Endothelial cell of umbilical vein (primary cell): ENCODE measurements around the gene NKX2-3. TPM values are rescaled to one million over a fixed set of nuclear protein-coding genes. Genes with fewer than 3 reads are reported as not detected.
A peak's percentile ranks its signal among the peaks of the same experiment; 100 is the strongest.

ENCODE experiments used
- BruUV-seq: library from RNA; stranded (reverse); fragments of 400-500 nt; replicated peaks from 2 replicates; lab custom pipeline; 2021; lab: Mats Ljungman, UMichigan
- CTCF ChIA-PET: fragments of 300-600, 350-600 bp; sonication (Branson Sonifier 250); formaldehyde crosslinking; loops from one replicate; lab custom pipeline; 2021; ENCODE audit warnings: antibody characterized with exemption, inconsistent platforms; lab: Charles Lee
- POLR2A ChIA-PET: fragments of 300-600, 350-600 bp; sonication (Branson Sonifier 250); formaldehyde crosslinking; loops from one replicate; lab custom pipeline; 2021; ENCODE audit warnings: antibody characterized with exemption, inconsistent platforms; lab: Charles Lee
- DNase-seq: peaks from one replicate; pipeline ENCODE4 v3.0.0-alpha.2; 2011; ENCODE audit warnings: low read depth, low spot score
- FAIRE-seq: peaks from 2 replicates; lab custom pipeline; 2011; peaks lifted over from hg19 to GRCh38; lab: Jason Lieb, UNC
- H2AFZ ChIP-seq: 2 replicates; pipeline ENCODE4 v1.6.0; 2012; ENCODE audit warnings: low read depth, low read length, control low read depth, inconsistent platforms
- H3K27ac ChIP-seq: 2 replicates; pipeline ENCODE4 v1.5.1; 2011; ENCODE audit warnings: low read depth, mild to moderate bottlenecking, control low read depth, low read length, moderate library complexity; ENCODE audit not compliant: insufficient read depth
- H3K27me3 ChIP-seq, 2 experiments: 2 replicates each; pipeline versions ENCODE4 v1.6.0 to v1.6.1; 2011; ENCODE audit warnings: low read length in 2 of 2, mixed read lengths in 1 of 2; ENCODE audit not compliant: control insufficient read depth in 2 of 2, insufficient read depth in 2 of 2
- H3K36me3 ChIP-seq, 2 experiments: 2 replicates in 1 of 2; 3 replicates in 1 of 2; pipeline ENCODE4 v1.5.1; 2011; ENCODE audit warnings: low read length in 2 of 2, mild to moderate bottlenecking in 1 of 2, moderate library complexity in 1 of 2; ENCODE audit not compliant: control insufficient read depth in 2 of 2, insufficient read depth in 2 of 2; ENCODE audit errors: extremely low read depth in 1 of 2
- H3K4me1 ChIP-seq: 3 replicates; pipeline ENCODE4 v1.5.1; 2011; ENCODE audit warnings: mild to moderate bottlenecking, low read length; ENCODE audit not compliant: control insufficient read depth, insufficient read depth; ENCODE audit errors: extremely low read depth
- H3K4me2 ChIP-seq: 2 replicates; pipeline ENCODE4 v1.6.1; 2011; ENCODE audit warnings: low read length, control low read depth, mixed read lengths; ENCODE audit not compliant: insufficient read depth
- H3K4me3 ChIP-seq, 3 experiments: fragments of 200-600 bp in 1 of 3; sonication (generic), shearing (Covaris generic) in 1 of 3; replicated peaks in 1 of 3; 2 replicates each; pipeline ENCODE4 v1.5.1; 2011 to 2016; ENCODE audit warnings: control low read depth in 3 of 3, low read length in 3 of 3, mild to moderate bottlenecking in 2 of 3, inconsistent platforms in 1 of 3, low read depth in 1 of 3, moderate library complexity in 1 of 3; ENCODE audit not compliant: insufficient read depth in 1 of 3
- H3K79me2 ChIP-seq: 2 replicates; pipeline ENCODE4 v1.6.0; 2012; ENCODE audit warnings: low read length, inconsistent platforms; ENCODE audit not compliant: control insufficient read depth, insufficient read depth
- H3K9ac ChIP-seq: replicated peaks from 2 replicates; pipeline ENCODE3; 2011; ENCODE audit warnings: low read length, control low read depth; ENCODE audit not compliant: insufficient read depth; ENCODE audit errors: extremely low read depth
- H3K9me1 ChIP-seq: replicated peaks from 3 replicates; pipeline ENCODE4 v1.6.0; 2011; ENCODE audit warnings: mild to moderate bottlenecking, low read length; ENCODE audit not compliant: control insufficient read depth, insufficient read depth; ENCODE audit errors: extremely low read depth
- H3K9me3 ChIP-seq: replicated peaks from 2 replicates; pipeline ENCODE4 v1.5.1; 2012; ENCODE audit warnings: low read length, inconsistent platforms; ENCODE audit not compliant: control insufficient read depth, insufficient read depth
- H4K20me1 ChIP-seq: replicated peaks from 2 replicates; pipeline ENCODE3; 2011; ENCODE audit warnings: mild to moderate bottlenecking, low read length; ENCODE audit not compliant: control insufficient read depth, insufficient read depth; ENCODE audit errors: extremely low read depth
- EZH2 ChIP-seq: IDR thresholded peaks from 2 replicates; pipeline ENCODE4 v1.6.1; 2012; ENCODE audit warnings: borderline replicate concordance, low read depth, mild to moderate bottlenecking, moderate library complexity, low read length, inconsistent platforms; ENCODE audit not compliant: severe bottlenecking
- FOS ChIP-seq: IDR thresholded peaks from 2 replicates; pipeline ENCODE4 v1.6.1; 2011; ENCODE audit warnings: mild to moderate bottlenecking, low read length, moderate library complexity, borderline replicate concordance; ENCODE audit not compliant: insufficient read depth
- GATA2 ChIP-seq: IDR thresholded peaks from 2 replicates; pipeline ENCODE4 v1.7.0; 2011; ENCODE audit warnings: low read depth, mild to moderate bottlenecking, moderate library complexity, mixed read lengths, low read length; ENCODE audit not compliant: insufficient read length, insufficient read depth
- JUN ChIP-seq: IDR thresholded peaks from 2 replicates; pipeline ENCODE4 v1.6.1; 2011; ENCODE audit warnings: borderline replicate concordance, low read depth; ENCODE audit not compliant: insufficient read length, insufficient read depth
- MYC ChIP-seq: IDR thresholded peaks from one replicate; pipeline ENCODE4 v1.6.1; 2011; ENCODE audit warnings: mild to moderate bottlenecking, low read depth, low read length
- POLR2A ChIP-seq: IDR thresholded peaks from 2 replicates; pipeline ENCODE4 v1.6.1; 2012; ENCODE audit warnings: low read depth, mild to moderate bottlenecking, control low read depth, low read length
- POLR2AphosphoS5 ChIP-seq: IDR thresholded peaks from 2 replicates; pipeline ENCODE4 v1.6.1; 2012; ENCODE audit warnings: low read depth, mild to moderate bottlenecking, control low read depth, low read length, moderate library complexity; ENCODE audit not compliant: insufficient read depth
- dilution Hi-C: fragments of 300-500 bp; cut with MboI; formaldehyde crosslinking; loops from one replicate; pipeline ENCODE4 v1.15.0; 2019; ENCODE audit warnings: low sequenced_read_pairs; ENCODE audit not compliant: extremely low pct_ligation_motif_present
- intact Hi-C: fragments of 100-400 bp; cut with micrococcal nuclease; formaldehyde crosslinking; loops from one replicate; pipeline ENCODE4 v1.10.0; 2022
- polyA plus RNA-seq, 4 experiments: library from polyadenylated mRNA; depleted of rRNA in 3 of 4; stranded (reverse) in 3 of 4; unstranded in 1 of 4; fragments of >200 nt; gene quantifications; 2 replicates each; pipeline versions ENCODE4 v1.2.1 to v1.2.3, GENCODE V29; 2011 to 2012; ENCODE audit warnings: missing spikeins in 1 of 4
- total RNA-seq: library from RNA; stranded (reverse); gene quantifications from 2 replicates; pipeline ENCODE4 v1.2.3, GENCODE V29; 2021
- TF ChIP-seq, protein P1 (sequence below): IDR thresholded peaks from 2 replicates; pipeline ENCODE4 v1.6.1; 2011; ENCODE audit not compliant: insufficient read depth, insufficient read length

Gene NKX2-3
- total and polyA plus RNA-seq, 2 donors (not counting 3 experiments of a cell fraction or from before 2014, with no cell fraction given) = not detected

GRCh38 chr10:99531026-99531695 lies 1.6 kb upstream of the NKX2-3 start:
- Histone ChIP-seq H3K27me3 (peaks cover 95 to 98% of the 10 kb centered on the region in 2 experiments), H3K9me1 (no peaks in the 10 kb centered on the region), H3K79me2 (no peaks in the 10 kb centered on the region), H3K4me2 (no peak overlapping the region), H3K4me3 (no peak overlapping the region), H3K36me3 (no peaks in the 10 kb centered on the region), H3K9me3 (no peaks in the 10 kb centered on the region), H3K9ac (no peak overlapping the region), H4K20me1 (no peaks in the 10 kb centered on the region), H3K27ac (no peak overlapping the region), H2AFZ (no peak overlapping the region), H3K4me1 (no peaks in the 10 kb centered on the region)
- no peak for DNase-seq
- TF ChIP-seq EZH2 (peak; percentile 12), GATA2 (no peak)
- ChIA-PET POLR2A (no interaction called here), CTCF (interaction anchor here (1.0 kb wide), 1 partner anchor 95 kb away, joined by 4 read pairs; no protein-coding TSS in a partner anchor)
- dilution Hi-C loops (no loop called here), intact Hi-C loops (no loop called here)
- BruUV-seq = no TSS peak
- FAIRE-seq = no peak

GRCh38 chr10:99531696-99532593 lies 797 bp upstream of the NKX2-3 start:
- Histone ChIP-seq H3K4me1 (no peaks in the 10 kb centered on the region), H2AFZ (no peak overlapping the region), H3K4me2 (no peak overlapping the region), H3K27ac (no peak overlapping the region), H4K20me1 (no peaks in the 10 kb centered on the region), H3K79me2 (no peaks in the 10 kb centered on the region), H3K9me3 (no peaks in the 10 kb centered on the region), H3K9me1 (no peaks in the 10 kb centered on the region), H3K9ac (no peak overlapping the region), H3K4me3 (no peak overlapping the region), H3K36me3 (no peaks in the 10 kb centered on the region), H3K27me3 (peaks cover 95 to 98% of the 10 kb centered on the region in 2 experiments)
- intact Hi-C loops (no loop called here), dilution Hi-C loops (no loop called here)
- FAIRE-seq (no peak), DNase-seq (no peak)
- ChIA-PET POLR2A (no interaction called here), CTCF (interaction anchor here (0.8 to 5.8 kb wide), 3 partner anchors 10 to 96 kb away, joined by 3 to 41 read pairs (median 4); no protein-coding TSS in a partner anchor)
- no TSS peak for BruUV-seq
- TF ChIP-seq, protein P1, sequence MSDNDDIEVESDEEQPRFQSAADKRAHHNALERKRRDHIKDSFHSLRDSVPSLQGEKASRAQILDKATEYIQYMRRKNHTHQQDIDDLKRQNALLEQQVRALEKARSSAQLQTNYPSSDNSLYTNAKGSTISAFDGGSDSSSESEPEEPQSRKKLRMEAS = no peak
- TF ChIP-seq POLR2A (no peak), JUN (no peak), FOS (no peak), MYC (no peak), EZH2 (no peak), POLR2AphosphoS5 (no peak)
